Nucleus accumbens (tissue), 56 donors: Measurements from ENCODE around the gene TFCP2L1.

ENCODE experiments used
- DNase-seq, 56 donors: peaks; one replicate each; lab custom pipeline; 2025; lab: John Stamatoyannopoulos, UW

Gene TFCP2L1

GRCh38 chr2:121201796-121202195, 83.2 kb downstream of the TFCP2L1 start:
- DNase-seq, result no peak

- no peak for DNase-seq
Observed at GRCh38 chr2:121200419-121201315, 84.3 kb downstream of the TFCP2L1 start.

GRCh38 chr2:121200011-121200347, 85.0 kb downstream of the TFCP2L1 start:
- DNase-seq, result no peak

- DNase-seq, result no peak
Observed at GRCh38 chr2:121199281-121200010, 85.6 kb downstream of the TFCP2L1 start.

GRCh38 chr2:121197369-121198091, 87.5 kb downstream of the TFCP2L1 start:
- DNase-seq, result peak in 52 of 56 donors; percentile 21 to 90 (median 68)

GRCh38 chr2:121196849-121197155, 88.2 kb downstream of the TFCP2L1 start:
- DNase-seq, result no peak

GRCh38 chr2:121196132-121196848, 88.7 kb downstream of the TFCP2L1 start:
- peak in 1 of 56 donors; percentile 31 for DNase-seq

- no peak for DNase-seq
Observed at GRCh38 chr2:121195036-121195435, 90.0 kb downstream of the TFCP2L1 start.

- no peak for DNase-seq
Observed at GRCh38 chr2:121194626-121195025, 90.4 kb downstream of the TFCP2L1 start.

GRCh38 chr2:121193185-121193584, 91.8 kb downstream of the TFCP2L1 start:
- DNase-seq, result no peak

GRCh38 chr2:121192576-121192975, 92.4 kb downstream of the TFCP2L1 start:
- DNase-seq, result no peak

GRCh38 chr2:121191191-121192170, 93.5 kb downstream of the TFCP2L1 start:
- DNase-seq, result no peak

GRCh38 chr2:121189661-121190381, 95.2 kb downstream of the TFCP2L1 start:
- no peak for DNase-seq

- no peak for DNase-seq
Observed at GRCh38 chr2:121189011-121189410, 96.0 kb downstream of the TFCP2L1 start.

- no peak for DNase-seq
Observed at GRCh38 chr2:121187982-121188411, 97.0 kb downstream of the TFCP2L1 start.

GRCh38 chr2:121187351-121187981, 97.5 kb downstream of the TFCP2L1 start:
- DNase-seq, result no peak

- peak in 1 of 56 donors; percentile 16 for DNase-seq
Observed at GRCh38 chr2:121186261-121186660, 98.7 kb downstream of the TFCP2L1 start.

GRCh38 chr2:121185571-121186074, 99.4 kb downstream of the TFCP2L1 start:
- DNase-seq, result peak in 10 of 56 donors; percentile 19 to 56 (median 36)
